HepG2 (cell line): Measurements from ENCODE around the gene DPY19L3.

ENCODE experiments used
- EP300 ChIP-seq, 3 experiments: sonication (generic) in 1 of 3; formaldehyde crosslinking in 1 of 3; IDR thresholded peaks; 2 replicates each; pipeline versions ENCODE4 v1.5.1 to v1.6.1; 2011 to 2020; ENCODE audit warnings: low read depth in 2 of 3, low read length in 2 of 3, borderline replicate concordance in 1 of 3, improper control_type of control experiment in 1 of 3, mild to moderate bottlenecking in 1 of 3, missing genetic modification reagents in 1 of 3, moderate library complexity in 1 of 3
- TF ChIP-seq, protein P1 (sequence below): sonication (generic); formaldehyde crosslinking; IDR thresholded peaks from 2 replicates; pipeline ENCODE4 v1.8.0; 2022; ENCODE audit warnings: mild to moderate bottlenecking, missing genetic modification reagents; ENCODE audit not compliant: insufficient replicate concordance

DNA sequence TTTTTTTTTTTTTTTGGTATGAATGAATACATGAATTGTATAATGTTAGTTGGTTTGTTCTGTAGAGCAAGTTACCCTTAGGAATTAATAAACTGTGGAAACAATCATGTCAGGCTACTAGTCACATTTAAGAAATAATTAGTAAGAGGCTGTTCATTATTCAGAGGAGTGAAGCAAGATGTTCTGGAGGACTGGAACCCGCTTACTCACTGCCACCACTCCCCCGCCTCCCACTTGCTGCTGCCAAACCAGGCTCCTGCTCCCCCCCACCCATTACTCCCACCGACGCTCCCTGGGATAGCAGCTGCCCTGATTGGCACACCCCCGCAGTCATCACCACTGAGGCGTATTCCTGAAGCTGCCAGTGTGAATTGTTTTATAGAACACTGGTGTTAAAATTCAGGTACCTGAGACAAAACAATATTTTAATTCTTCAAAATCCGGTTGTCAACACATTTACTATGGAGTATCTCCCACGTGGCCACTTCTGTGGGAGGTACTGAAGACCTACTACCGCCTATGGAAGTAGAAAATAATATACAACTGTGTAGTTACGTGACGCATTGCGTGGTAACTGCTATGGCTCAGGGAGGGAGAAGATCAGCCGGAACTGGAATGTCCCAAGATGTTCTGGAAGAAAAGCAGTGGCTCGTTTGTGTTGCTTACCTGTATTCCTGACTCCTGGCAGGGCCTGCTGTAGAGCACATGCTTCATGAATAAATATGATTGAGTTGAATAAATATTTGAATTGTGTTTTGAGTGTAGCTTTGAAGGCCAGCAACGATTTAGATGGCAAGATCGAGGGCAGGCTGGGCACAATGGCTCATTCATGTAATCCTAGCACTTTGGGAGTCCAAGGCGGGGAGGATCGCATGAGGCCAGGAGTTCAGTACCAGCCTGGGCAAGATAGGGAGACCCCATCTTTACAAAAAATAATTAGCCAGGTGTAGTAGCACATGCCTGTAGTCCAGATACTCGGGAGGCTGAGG is 1.7 kb downstream of the DPY19L3 start:
- TF ChIP-seq EP300 (IDR thresholded peaks at IDR 0.05; ENCODE audit: low read depth in 2 of 2, low read length in 2 of 2) (no peak), EP300 (CRISPR knock-in tag; IDR thresholded peaks at IDR 0.05; ENCODE audit: borderline replicate concordance) (no peak)
- TF ChIP-seq, protein P1, sequence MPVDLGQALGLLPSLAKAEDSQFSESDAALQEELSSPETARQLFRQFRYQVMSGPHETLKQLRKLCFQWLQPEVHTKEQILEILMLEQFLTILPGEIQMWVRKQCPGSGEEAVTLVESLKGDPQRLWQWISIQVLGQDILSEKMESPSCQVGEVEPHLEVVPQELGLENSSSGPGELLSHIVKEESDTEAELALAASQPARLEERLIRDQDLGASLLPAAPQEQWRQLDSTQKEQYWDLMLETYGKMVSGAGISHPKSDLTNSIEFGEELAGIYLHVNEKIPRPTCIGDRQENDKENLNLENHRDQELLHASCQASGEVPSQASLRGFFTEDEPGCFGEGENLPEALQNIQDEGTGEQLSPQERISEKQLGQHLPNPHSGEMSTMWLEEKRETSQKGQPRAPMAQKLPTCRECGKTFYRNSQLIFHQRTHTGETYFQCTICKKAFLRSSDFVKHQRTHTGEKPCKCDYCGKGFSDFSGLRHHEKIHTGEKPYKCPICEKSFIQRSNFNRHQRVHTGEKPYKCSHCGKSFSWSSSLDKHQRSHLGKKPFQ (CRISPR knock-in tag) = no peak
